ENCODE measurements around the gene CCDC183.
"Not testable (repeated sequence)": the region's sequence is repeated elsewhere in the genome, so short reads cannot be mapped to it uniquely, and the experiment has no call there.

The CCDC183 gene

DNA sequence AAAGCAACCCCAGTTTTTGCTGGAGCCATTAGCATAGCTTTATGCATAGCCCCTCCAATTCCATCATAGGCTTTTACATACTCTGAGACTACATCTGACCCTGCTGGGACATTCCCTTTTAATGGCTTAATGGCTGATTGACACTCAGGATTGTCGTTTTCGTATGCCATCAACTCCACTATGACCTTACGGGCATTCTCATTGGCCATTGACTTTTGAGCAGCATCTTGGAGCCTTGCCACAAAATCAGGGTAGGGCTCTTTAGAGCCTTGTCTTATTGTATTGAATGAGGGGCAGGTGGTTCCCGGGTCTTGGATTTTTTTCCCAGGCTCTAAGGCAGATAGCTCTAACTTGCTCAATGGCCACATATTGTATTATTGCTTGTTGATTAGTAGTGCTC is 9.2 kb upstream of the CCDC183 start:
- not testable (repeated sequence) for H3K4me1 ChIP-seq (ENCODE audit: control insufficient read depth, low read depth, low read length); H3K18ac ChIP-seq (ENCODE audit: low read length); H3K27me3 ChIP-seq (ENCODE audit: insufficient read depth, low read length, poor library complexity); H2BK5ac ChIP-seq (ENCODE audit: low read length); H4K5ac ChIP-seq (ENCODE audit: low read length); H3K56ac ChIP-seq (ENCODE audit: low read length); H3K79me2 ChIP-seq (ENCODE audit: control insufficient read depth, insufficient read depth, low read length); H3K36me3 ChIP-seq (ENCODE audit: control insufficient read depth, insufficient read depth, low read length); H3K4ac ChIP-seq (ENCODE audit: low read depth, low read length); DNase-seq; H3K4me2 ChIP-seq (ENCODE audit: low read length); H3K79me1 ChIP-seq (ENCODE audit: low read length); H2AK5ac ChIP-seq (ENCODE audit: low read length); H3K27ac ChIP-seq (ENCODE audit: low read depth, low read length); H2BK120ac ChIP-seq (ENCODE audit: low read depth, low read length); H3K23ac ChIP-seq (ENCODE audit: low read length); H4K8ac ChIP-seq (ENCODE audit: low read depth, low read length); H3K9ac ChIP-seq (ENCODE audit: low read length); H3K4me3 ChIP-seq (ENCODE audit: low read length); H2BK15ac ChIP-seq (replicated peaks; ENCODE audit: low read depth)
- no CpG with 5 or more reads among the region's 4 CpGs for WGBS (ENCODE audit: extremely low coverage, insufficient coverage, low lambda C conversion rate)

- DNase-seq, result peak; percentile 81
- Histone ChIP-seq H2AK5ac (ENCODE audit: low read length) (no peak overlapping the region), H3K23ac (ENCODE audit: low read length) (no peak overlapping the region), H3K36me3 (ENCODE audit: control insufficient read depth, insufficient read depth, low read length) (no peaks in the 10 kb centered on the region), H3K27ac (ENCODE audit: low read depth, low read length) (no peak overlapping the region), H3K4me1 (ENCODE audit: control insufficient read depth, low read depth, low read length) (no peaks in the 10 kb centered on the region), H3K27me3 (ENCODE audit: insufficient read depth, low read length, poor library complexity) (no peaks in the 10 kb centered on the region), H4K5ac (ENCODE audit: low read length) (no peak overlapping the region), H3K79me1 (ENCODE audit: low read length) (peaks cover 2% of the 10 kb centered on the region), H3K18ac (ENCODE audit: low read length) (no peak overlapping the region), H3K56ac (ENCODE audit: low read length) (no peak overlapping the region), H4K8ac (ENCODE audit: low read depth, low read length) (no peak overlapping the region), H2BK15ac (replicated peaks; ENCODE audit: low read depth) (no peak overlapping the region), H3K9ac (ENCODE audit: low read length) (no peak overlapping the region), H2BK5ac (ENCODE audit: low read length) (no peak overlapping the region), H3K4ac (ENCODE audit: low read depth, low read length) (no peak overlapping the region), H3K79me2 (ENCODE audit: control insufficient read depth, insufficient read depth, low read length) (no peaks in the 10 kb centered on the region), H3K4me2 (ENCODE audit: low read length) (no peak overlapping the region), H3K4me3 (ENCODE audit: low read length) (no peak overlapping the region), H2BK120ac (ENCODE audit: low read depth, low read length) (no peak overlapping the region)
- WGBS (ENCODE audit: extremely low coverage, insufficient coverage, low lambda C conversion rate), result no CpG with 5 or more reads among the region's 21 CpGs
These were observed 8.3 kb upstream of the CCDC183 start for GRCh38 chr9:136787690-136788400.

GRCh38 chr9:136788644-136789522 is 7.3 kb upstream of the CCDC183 start:
- H4K5ac ChIP-seq (ENCODE audit: low read length); H3K4me1 ChIP-seq (ENCODE audit: control insufficient read depth, low read depth, low read length); H2AK5ac ChIP-seq (ENCODE audit: low read length); H3K27me3 ChIP-seq (ENCODE audit: insufficient read depth, low read length, poor library complexity); H3K36me3 ChIP-seq (ENCODE audit: control insufficient read depth, insufficient read depth, low read length); H2BK15ac ChIP-seq (replicated peaks; ENCODE audit: low read depth); H3K4me3 ChIP-seq (ENCODE audit: low read length); H3K79me2 ChIP-seq (ENCODE audit: control insufficient read depth, insufficient read depth, low read length); H3K4me2 ChIP-seq (ENCODE audit: low read length); H3K23ac ChIP-seq (ENCODE audit: low read length); H3K4ac ChIP-seq (ENCODE audit: low read depth, low read length); H3K79me1 ChIP-seq (ENCODE audit: low read length); H2BK5ac ChIP-seq (ENCODE audit: low read length); H3K18ac ChIP-seq (ENCODE audit: low read length); H4K8ac ChIP-seq (ENCODE audit: low read depth, low read length); H3K9ac ChIP-seq (ENCODE audit: low read length); H2BK120ac ChIP-seq (ENCODE audit: low read depth, low read length): not testable (repeated sequence)
- Histone ChIP-seq H3K27ac (ENCODE audit: low read depth, low read length) (peak overlapping the region; percentile 82), H3K56ac (ENCODE audit: low read length) (peak overlapping the region; percentile 42)
- no CpG with 5 or more reads among the region's 27 CpGs for WGBS (ENCODE audit: extremely low coverage, insufficient coverage, low lambda C conversion rate)
- DNase-seq, result peak; percentile 76

DNA sequence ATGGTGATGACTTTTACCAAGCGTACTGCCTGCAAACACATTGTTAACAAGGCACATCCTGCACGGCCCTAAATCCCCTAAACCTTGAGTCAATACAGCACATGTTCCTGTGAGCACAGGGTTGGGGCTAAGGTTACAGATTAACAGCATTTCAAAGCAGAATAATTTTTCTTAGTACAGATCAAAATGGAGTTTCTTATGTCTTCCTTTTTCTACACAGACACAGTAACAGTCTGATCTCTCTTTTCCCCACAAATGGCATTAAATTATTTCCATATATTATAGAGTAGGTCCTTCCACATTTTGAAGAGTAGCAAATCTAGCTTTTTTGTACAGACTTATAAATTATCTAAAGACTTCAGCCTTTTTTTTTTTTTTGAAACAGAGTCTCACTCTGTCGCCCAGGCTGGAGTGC is 6.6 kb upstream of the CCDC183 start:
- H3K79me2 ChIP-seq (ENCODE audit: control insufficient read depth, insufficient read depth, low read length), result no peaks in the 10 kb centered on the region
- H3K4me2 ChIP-seq (ENCODE audit: low read length), result no peak overlapping the region
- peak overlapping the region; percentile 42 for H3K56ac ChIP-seq (ENCODE audit: low read length)
- no peak overlapping the region for H3K4ac ChIP-seq (ENCODE audit: low read depth, low read length)
- no peaks in the 10 kb centered on the region for H3K36me3 ChIP-seq (ENCODE audit: control insufficient read depth, insufficient read depth, low read length)
- H3K23ac ChIP-seq (ENCODE audit: low read length), result no peak overlapping the region
- H3K79me1 ChIP-seq (ENCODE audit: low read length), result peaks cover 2% of the 10 kb centered on the region
- WGBS (ENCODE audit: extremely low coverage, insufficient coverage, low lambda C conversion rate), result no CpG with 5 or more reads among the region's 3 CpGs
- no peak overlapping the region for H2BK120ac ChIP-seq (ENCODE audit: low read depth, low read length)
- no peaks in the 10 kb centered on the region for H3K27me3 ChIP-seq (ENCODE audit: insufficient read depth, low read length, poor library complexity)
- H3K9ac ChIP-seq (ENCODE audit: low read length), result no peak overlapping the region
- H3K4me3 ChIP-seq (ENCODE audit: low read length), result no peak overlapping the region
- H2BK15ac ChIP-seq (replicated peaks; ENCODE audit: low read depth), result no peak overlapping the region
- H4K8ac ChIP-seq (ENCODE audit: low read depth, low read length), result no peak overlapping the region
- DNase-seq, result no peak
- H3K27ac ChIP-seq (ENCODE audit: low read depth, low read length), result peak overlapping the region; percentile 8
- H2BK5ac ChIP-seq (ENCODE audit: low read length), result no peak overlapping the region
- no peak overlapping the region for H3K18ac ChIP-seq (ENCODE audit: low read length)
- no peak overlapping the region for H2AK5ac ChIP-seq (ENCODE audit: low read length)
- H3K4me1 ChIP-seq (ENCODE audit: control insufficient read depth, low read depth, low read length), result no peaks in the 10 kb centered on the region
- H4K5ac ChIP-seq (ENCODE audit: low read length), result no peak overlapping the region

GRCh38 chr9:136790640-136791515 is 5.3 kb upstream of the CCDC183 start, which contains the start of gene TMEM141:
TMEM141 (plus strand) TSS chr9:136791344; CDS start chr9:136791371, 27 bp downstream.
- H3K27ac ChIP-seq (ENCODE audit: low read depth, low read length), result peak within 1 kb of the TSS; percentile 18
- H3K23ac ChIP-seq (ENCODE audit: low read length), result no peak within 1 kb of the TSS
- no peaks in the 10 kb centered on the region for H3K4me1 ChIP-seq (ENCODE audit: control insufficient read depth, low read depth, low read length)
- no peak within 1 kb of the TSS for H2AK5ac ChIP-seq (ENCODE audit: low read length)
- no peak within 1 kb of the TSS for H2BK15ac ChIP-seq (replicated peaks; ENCODE audit: low read depth)
- H3K4me3 ChIP-seq (ENCODE audit: low read length), result peak within 1 kb of the TSS; percentile 57
- H3K18ac ChIP-seq (ENCODE audit: low read length), result peak within 1 kb of the TSS; percentile 13
- H3K56ac ChIP-seq (ENCODE audit: low read length), result peak within 1 kb of the TSS; percentile 88
- peak within 1 kb of the TSS; percentile 47 for H3K4me2 ChIP-seq (ENCODE audit: low read length)
- H4K8ac ChIP-seq (ENCODE audit: low read depth, low read length), result no peak within 1 kb of the TSS
- H3K79me1 ChIP-seq (ENCODE audit: low read length), result peaks cover 2% of the 10 kb centered on the region
- H2BK120ac ChIP-seq (ENCODE audit: low read depth, low read length), result no peak within 1 kb of the TSS
- H3K9ac ChIP-seq (ENCODE audit: low read length), result peak within 1 kb of the TSS; percentile 77
- no peak within 1 kb of the TSS for H4K5ac ChIP-seq (ENCODE audit: low read length)
- peak within 1 kb of the TSS; percentile 39 for H3K4ac ChIP-seq (ENCODE audit: low read depth, low read length)
- DNase-seq, result peak; percentile 99
- no peak within 1 kb of the TSS for H2BK5ac ChIP-seq (ENCODE audit: low read length)
- no CpG with 5 or more reads among the region's 70 CpGs for WGBS (ENCODE audit: extremely low coverage, insufficient coverage, low lambda C conversion rate)
- H3K27me3 ChIP-seq (ENCODE audit: insufficient read depth, low read length, poor library complexity), result no peaks in the 10 kb centered on the region
- H3K79me2 ChIP-seq (ENCODE audit: control insufficient read depth, insufficient read depth, low read length), result no peaks in the 10 kb centered on the region
- H3K36me3 ChIP-seq (ENCODE audit: control insufficient read depth, insufficient read depth, low read length), result no peaks in the 10 kb centered on the region
